ENCODE measurements around the gene LRP6. TPM values are rescaled to one million over a fixed set of nuclear protein-coding genes. Genes with fewer than 3 reads are reported as not detected.

LRP6 gene
- total and polyA plus RNA-seq, 2 experiments from 2014 or later = 17.5 to 42.4 TPM

GRCh38 chr12:12099102-12099501, 167.7 kb downstream of the LRP6 start:
- H4K20me1 ChIP-seq (ENCODE audit: insufficient read depth, poor library complexity, severe bottlenecking) = no peaks in the 10 kb centered on the region
- H3K4me1 ChIP-seq (ENCODE audit: insufficient read depth) = no peaks in the 10 kb centered on the region
- H3K36me3 ChIP-seq (replicated peaks; ENCODE audit: insufficient read depth, low read depth) = no peaks in the 10 kb centered on the region
- no peaks in the 10 kb centered on the region for H3K9me2 ChIP-seq (replicated peaks; ENCODE audit: insufficient read depth)
- no peak overlapping the region for H3K27ac ChIP-seq
- H3K27me3 ChIP-seq = no peaks in the 10 kb centered on the region
- H3K79me2 ChIP-seq = no peaks in the 10 kb centered on the region
- no peaks in the 10 kb centered on the region for H3K9me3 ChIP-seq (ENCODE audit: low read depth)
- no peak overlapping the region for H3K4me2 ChIP-seq
- TF ChIP-seq CTCF (IDR thresholded peaks at IDR 0.05; ENCODE audit: poor library complexity) = no peak
- no peak for TF ChIP-seq EZH2phosphoT487 (IDR thresholded peaks at IDR 0.05; ENCODE audit: low read depth, severe bottlenecking, unreplicated experiment)
- no peak for TF ChIP-seq EZH2 (IDR thresholded peaks at IDR 0.05; ENCODE audit: borderline replicate concordance)
- no peak overlapping the region for H3K4me3 ChIP-seq
- no peak for DNase-seq (ENCODE audit: low spot score)
- 39% methylated on average over 6 of the region's 6 CpGs for WGBS (ENCODE audit: low lambda C conversion rate, missing lambda C conversion rate)
- no peak overlapping the region for H2AFZ ChIP-seq

GRCh38 chr12:12098691-12099015, 168.2 kb downstream of the LRP6 start:
- TF ChIP-seq EZH2phosphoT487 (IDR thresholded peaks at IDR 0.05; ENCODE audit: low read depth, severe bottlenecking, unreplicated experiment) (no peak), CTCF (IDR thresholded peaks at IDR 0.05; ENCODE audit: poor library complexity) (no peak), EZH2 (IDR thresholded peaks at IDR 0.05; ENCODE audit: borderline replicate concordance) (no peak)
- Histone ChIP-seq H3K4me2 (no peak overlapping the region), H3K79me2 (no peaks in the 10 kb centered on the region), H3K27ac (peak overlapping the region; percentile 37), H3K36me3 (replicated peaks; ENCODE audit: insufficient read depth, low read depth) (no peaks in the 10 kb centered on the region), H3K9me3 (ENCODE audit: low read depth) (no peaks in the 10 kb centered on the region), H4K20me1 (ENCODE audit: insufficient read depth, poor library complexity, severe bottlenecking) (no peaks in the 10 kb centered on the region), H3K9me2 (replicated peaks; ENCODE audit: insufficient read depth) (no peaks in the 10 kb centered on the region), H3K4me3 (no peak overlapping the region), H2AFZ (no peak overlapping the region), H3K27me3 (no peaks in the 10 kb centered on the region), H3K4me1 (ENCODE audit: insufficient read depth) (no peaks in the 10 kb centered on the region)
- DNase-seq (ENCODE audit: low spot score) = no peak
- WGBS (ENCODE audit: low lambda C conversion rate, missing lambda C conversion rate) = 55% methylated on average over 3 of the region's 3 CpGs

- H3K9me2 ChIP-seq (replicated peaks; ENCODE audit: insufficient read depth) = no peaks in the 10 kb centered on the region
- no peaks in the 10 kb centered on the region for H3K9me3 ChIP-seq (ENCODE audit: low read depth)
- no peak overlapping the region for H3K4me3 ChIP-seq
- H3K27ac ChIP-seq = no peak overlapping the region
- no peak for TF ChIP-seq EZH2 (IDR thresholded peaks at IDR 0.05; ENCODE audit: borderline replicate concordance)
- TF ChIP-seq CTCF (IDR thresholded peaks at IDR 0.05; ENCODE audit: poor library complexity) = no peak
- TF ChIP-seq EZH2phosphoT487 (IDR thresholded peaks at IDR 0.05; ENCODE audit: low read depth, severe bottlenecking, unreplicated experiment) = no peak
- H2AFZ ChIP-seq = no peak overlapping the region
- no peak for DNase-seq (ENCODE audit: low spot score)
- WGBS (ENCODE audit: low lambda C conversion rate, missing lambda C conversion rate) = 87% methylated on average over 6 of the region's 6 CpGs
- no peaks in the 10 kb centered on the region for H3K4me1 ChIP-seq (ENCODE audit: insufficient read depth)
- no peaks in the 10 kb centered on the region for H4K20me1 ChIP-seq (ENCODE audit: insufficient read depth, poor library complexity, severe bottlenecking)
- no peaks in the 10 kb centered on the region for H3K79me2 ChIP-seq
- H3K4me2 ChIP-seq = no peak overlapping the region
- no peaks in the 10 kb centered on the region for H3K36me3 ChIP-seq (replicated peaks; ENCODE audit: insufficient read depth, low read depth)
- H3K27me3 ChIP-seq = no peaks in the 10 kb centered on the region
Measured at GRCh38 chr12:12097891-12098690, 168.8 kb downstream of the LRP6 start.

All from hepatocyte (in vitro differentiated cells).